IPS-11a (cell line): Measurements from ENCODE around the gene JPH4.

Experiments used
- H3K4me3 ChIP-seq: one replicate; pipeline ENCODE4 v1.5.1; 2013; ENCODE audit warnings: low read depth, low read length, control low read depth

Gene JPH4

GRCh38 chr14:23580152-23580926 lies 1.7 kb upstream of the JPH4 start:
- H3K4me3 ChIP-seq: no peak overlapping the region

GRCh38 chr14:23579739-23580138 lies 1.1 kb upstream of the JPH4 start:
- no peak overlapping the region for H3K4me3 ChIP-seq

- H3K4me3 ChIP-seq: no peak overlapping the region
These were observed 681 bp upstream of the JPH4 start for GRCh38 chr14:23579311-23579630.

- H3K4me3 ChIP-seq: peak overlapping the region; percentile 45
These were observed 739 bp downstream of the JPH4 start for GRCh38 chr14:23577710-23578392.

GRCh38 chr14:23577004-23577681 lies 1.4 kb downstream of the JPH4 start:
- peak overlapping the region; percentile 45 for H3K4me3 ChIP-seq

GRCh38 chr14:23573384-23574015 lies 5.1 kb downstream of the JPH4 start:
- H3K4me3 ChIP-seq: no peak overlapping the region

GRCh38 chr14:23572836-23573235 lies 5.8 kb downstream of the JPH4 start:
- no peak overlapping the region for H3K4me3 ChIP-seq

- H3K4me3 ChIP-seq: no peak overlapping the region
These were observed 6.1 kb downstream of the JPH4 start for GRCh38 chr14:23572524-23572828.

GRCh38 chr14:23571701-23572523 lies 6.7 kb downstream of the JPH4 start:
- no peak overlapping the region for H3K4me3 ChIP-seq

GRCh38 chr14:23570806-23571483 lies 7.6 kb downstream of the JPH4 start:
- no peak overlapping the region for H3K4me3 ChIP-seq

GRCh38 chr14:23569443-23570151 lies 9.0 kb downstream of the JPH4 start:
- H3K4me3 ChIP-seq: no peak overlapping the region

GRCh38 chr14:23568600-23569331 lies 9.8 kb downstream of the JPH4 start:
- H3K4me3 ChIP-seq: no peak overlapping the region

GRCh38 chr14:23568021-23568599 lies 10.5 kb downstream of the JPH4 start:
- H3K4me3 ChIP-seq: no peak overlapping the region

GRCh38 chr14:23567186-23568020 lies 11.2 kb downstream of the JPH4 start, which contains the start of gene AP1G2:
TSS of gene AP1G2 (minus strand) at chr14:23567791. CDS start at chr14:23567314, 477 bp downstream.
- H3K4me3 ChIP-seq: peak within 1 kb of the TSS; percentile 83

- peak overlapping the region; percentile 83 for H3K4me3 ChIP-seq
These were observed 11.8 kb downstream of the JPH4 start for GRCh38 chr14:23566778-23567185.

GRCh38 chr14:23566112-23566777 lies 12.3 kb downstream of the JPH4 start:
- no peak overlapping the region for H3K4me3 ChIP-seq

- no peak overlapping the region for H3K4me3 ChIP-seq
These were observed 13.0 kb downstream of the JPH4 start for GRCh38 chr14:23565626-23566025.
